B cell (primary cell): ENCODE measurements around the gene AIFM1.

ENCODE experiments used
- EZH2 ChIP-seq: IDR thresholded peaks from 2 replicates; pipeline ENCODE4 v1.6.1; 2012; ENCODE audit warnings: borderline replicate concordance, low read depth, mild to moderate bottlenecking, moderate library complexity, low read length; ENCODE audit not compliant: insufficient read depth, poor library complexity, severe bottlenecking
- TF ChIP-seq, protein P1 (sequence below): fragments of 200-600 bp; IDR thresholded peaks from one replicate; pipeline ENCODE4 v1.8.0; 2022; ENCODE audit warnings: antibody characterized with exemption, mild to moderate bottlenecking

DNA sequence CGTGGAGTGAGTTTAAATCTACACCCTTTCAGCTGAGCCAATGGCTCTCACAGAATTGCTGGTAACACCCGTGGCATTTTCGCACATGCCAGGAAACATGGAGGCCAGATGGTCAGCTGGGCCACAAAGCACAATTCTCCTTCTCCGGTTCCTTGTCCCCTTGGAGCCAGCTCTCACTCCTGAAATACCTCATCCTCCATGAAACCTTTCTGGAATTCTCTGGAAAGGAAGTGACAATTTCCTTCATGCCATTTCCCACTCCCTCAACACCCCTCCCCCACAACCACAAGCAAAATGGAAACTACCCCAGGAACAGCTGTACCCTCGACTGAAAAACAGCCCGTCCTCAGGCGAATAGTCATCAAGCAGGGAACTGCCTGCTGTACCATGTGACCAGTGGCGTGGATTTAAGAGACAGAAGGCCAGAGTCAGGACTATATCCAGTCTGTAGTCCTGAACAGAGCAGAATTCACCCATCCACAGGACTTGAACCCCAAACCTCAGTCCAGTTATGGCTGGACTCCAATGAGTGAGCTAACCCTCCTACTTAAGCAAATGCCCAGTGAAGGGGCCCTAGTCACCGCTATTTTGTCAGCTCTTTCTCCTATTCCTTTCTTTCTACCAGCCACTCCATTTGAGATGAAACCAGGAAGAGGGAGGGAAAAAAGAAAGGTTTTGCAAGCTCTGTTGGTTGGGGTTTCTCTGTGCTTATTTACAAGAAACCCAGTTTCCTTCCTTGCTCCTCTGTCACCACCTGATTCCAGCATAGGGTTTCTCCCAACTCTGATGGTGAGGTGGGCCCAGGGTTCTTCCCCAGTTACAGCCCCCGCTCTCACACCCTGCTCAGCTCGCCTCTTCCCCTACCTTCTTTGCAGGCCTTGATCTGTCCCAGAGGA is 79.8 kb downstream of the AIFM1 start:
- TF ChIP-seq, protein P1, sequence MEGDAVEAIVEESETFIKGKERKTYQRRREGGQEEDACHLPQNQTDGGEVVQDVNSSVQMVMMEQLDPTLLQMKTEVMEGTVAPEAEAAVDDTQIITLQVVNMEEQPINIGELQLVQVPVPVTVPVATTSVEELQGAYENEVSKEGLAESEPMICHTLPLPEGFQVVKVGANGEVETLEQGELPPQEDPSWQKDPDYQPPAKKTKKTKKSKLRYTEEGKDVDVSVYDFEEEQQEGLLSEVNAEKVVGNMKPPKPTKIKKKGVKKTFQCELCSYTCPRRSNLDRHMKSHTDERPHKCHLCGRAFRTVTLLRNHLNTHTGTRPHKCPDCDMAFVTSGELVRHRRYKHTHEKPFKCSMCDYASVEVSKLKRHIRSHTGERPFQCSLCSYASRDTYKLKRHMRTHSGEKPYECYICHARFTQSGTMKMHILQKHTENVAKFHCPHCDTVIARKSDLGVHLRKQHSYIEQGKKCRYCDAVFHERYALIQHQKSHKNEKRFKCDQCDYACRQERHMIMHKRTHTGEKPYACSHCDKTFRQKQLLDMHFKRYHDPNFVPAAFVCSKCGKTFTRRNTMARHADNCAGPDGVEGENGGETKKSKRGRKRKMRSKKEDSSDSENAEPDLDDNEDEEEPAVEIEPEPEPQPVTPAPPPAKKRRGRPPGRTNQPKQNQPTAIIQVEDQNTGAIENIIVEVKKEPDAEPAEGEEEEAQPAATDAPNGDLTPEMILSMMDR: no peak
- TF ChIP-seq EZH2: no peak
